ENCODE results near the gene PRICKLE3. TPM values are rescaled to one million over a fixed set of nuclear protein-coding genes. Genes with fewer than 3 reads are reported as not detected.

The PRICKLE3 gene
- total RNA-seq, 1 experiment from 2014 or later = 3.6 TPM

- Histone ChIP-seq H3K36me3 (peaks cover 8% of the 10 kb centered on the region; the same call in 1 of the 2 replicates), H3K27ac (peak overlapping the region; percentile 92), H3K4me1 (replicated peaks) (peaks cover 27% of the 10 kb centered on the region), H3K27me3 (replicated peaks) (no peaks in the 10 kb centered on the region), H3K9me3 (replicated peaks) (no peaks in the 10 kb centered on the region), H3K4me3 (peak overlapping the region; percentile 26)
- DNase-seq (ENCODE audit: low read depth in 1 of 2, low spot score in 2 of 2) = no peak
These were observed 18.4 kb downstream of the PRICKLE3 start for GRCh38 chrX:49167740-49168108.

- peak; percentile 67 to 78 for DNase-seq (ENCODE audit: low read depth in 1 of 2, low spot score in 2 of 2)
- Histone ChIP-seq H3K27ac (peak overlapping the region; percentile 92), H3K27me3 (replicated peaks) (no peaks in the 10 kb centered on the region), H3K36me3 (0 out of 2 replicates have a peak, but pooled peaks cover 3% of the 10 kb centered on the region), H3K4me1 (replicated peaks) (peaks cover 27% of the 10 kb centered on the region), H3K4me3 (peak overlapping the region; percentile 26), H3K9me3 (replicated peaks) (no peaks in the 10 kb centered on the region)
These were observed 19.0 kb downstream of the PRICKLE3 start for GRCh38 chrX:49166914-49167739.

GRCh38 chrX:49165901-49166881, 20.0 kb downstream of the PRICKLE3 start:
- H3K9me3 ChIP-seq (replicated peaks) = no peaks in the 10 kb centered on the region
- peaks cover 27% of the 10 kb centered on the region for H3K4me1 ChIP-seq (replicated peaks)
- peak; percentile 48 to 57 for DNase-seq (ENCODE audit: low read depth in 1 of 2, low spot score in 2 of 2)
- peak overlapping the region; percentile 26 for H3K4me3 ChIP-seq
- H3K27me3 ChIP-seq (replicated peaks) = no peaks in the 10 kb centered on the region
- no peaks in the 10 kb centered on the region for H3K36me3 ChIP-seq
- peak overlapping the region; percentile 92 for H3K27ac ChIP-seq

- no peak for DNase-seq (ENCODE audit: low read depth in 1 of 2, low spot score in 2 of 2)
- Histone ChIP-seq H3K27me3 (replicated peaks) (no peaks in the 10 kb centered on the region), H3K36me3 (no peaks in the 10 kb centered on the region), H3K4me3 (no peak overlapping the region), H3K4me1 (replicated peaks) (peaks cover 27% of the 10 kb centered on the region), H3K9me3 (replicated peaks) (no peaks in the 10 kb centered on the region), H3K27ac (no peak overlapping the region)
These were observed 21.4 kb downstream of the PRICKLE3 start for GRCh38 chrX:49164589-49165360.

GRCh38 chrX:49163555-49164419, 22.4 kb downstream of the PRICKLE3 start:
- Histone ChIP-seq H3K27me3 (replicated peaks) (no peaks in the 10 kb centered on the region), H3K27ac (peak overlapping the region; percentile 71)
- peak; percentile 72 to 78 for DNase-seq (ENCODE audit: low read depth in 1 of 2, low spot score in 2 of 2)

GRCh38 chrX:49162620-49163019, 23.6 kb downstream of the PRICKLE3 start, which contains the start of gene MAGIX:
MAGIX (plus strand) TSS chrX:49162758; CDS start chrX:49162890, 132 bp downstream.
- Histone ChIP-seq H3K27ac (peak within 1 kb of the TSS; percentile 71), H3K4me3 (peak within 1 kb of the TSS; percentile 31), H3K27me3 (replicated peaks) (no peaks in the 10 kb centered on the region)

More at GRCh38 chrX:49163555-49164419, 22.4 kb downstream of the PRICKLE3 start:
- peaks cover 27% of the 10 kb centered on the region for H3K4me1 ChIP-seq (replicated peaks)
- no peaks in the 10 kb centered on the region for H3K9me3 ChIP-seq (replicated peaks)
- H3K4me3 ChIP-seq = peak overlapping the region; percentile 31
- H3K36me3 ChIP-seq = no peaks in the 10 kb centered on the region

GRCh38 chrX:49161632-49162031, 24.5 kb downstream of the PRICKLE3 start:
- no peaks in the 10 kb centered on the region for H3K9me3 ChIP-seq (replicated peaks)
- H3K27ac ChIP-seq = no peak overlapping the region
- no peak overlapping the region for H3K4me3 ChIP-seq
- no peaks in the 10 kb centered on the region for H3K27me3 ChIP-seq (replicated peaks)
- no peaks in the 10 kb centered on the region for H3K36me3 ChIP-seq
- no peak for DNase-seq (ENCODE audit: low read depth in 1 of 2, low spot score in 2 of 2)
- peaks cover 13% of the 10 kb centered on the region for H3K4me1 ChIP-seq (replicated peaks)

More at GRCh38 chrX:49162620-49163019, 23.6 kb downstream of the PRICKLE3 start, which contains the start of gene MAGIX:
- DNase-seq (ENCODE audit: low read depth in 1 of 2, low spot score in 2 of 2) = no peak
- H3K36me3 ChIP-seq = no peaks in the 10 kb centered on the region
- peaks cover 23% of the 10 kb centered on the region for H3K4me1 ChIP-seq (replicated peaks)
- H3K9me3 ChIP-seq (replicated peaks) = no peaks in the 10 kb centered on the region

GRCh38 chrX:49160908-49161307, 25.3 kb downstream of the PRICKLE3 start:
- Histone ChIP-seq H3K4me1 (replicated peaks) (peaks cover 14% of the 10 kb centered on the region), H3K9me3 (replicated peaks) (no peaks in the 10 kb centered on the region), H3K36me3 (no peaks in the 10 kb centered on the region), H3K4me3 (no peak overlapping the region), H3K27me3 (replicated peaks) (no peaks in the 10 kb centered on the region), H3K27ac (no peak overlapping the region)
- no peak for DNase-seq (ENCODE audit: low read depth in 1 of 2, low spot score in 2 of 2)

GRCh38 chrX:49157194-49157593, 29.0 kb downstream of the PRICKLE3 start:
- H3K4me1 ChIP-seq (replicated peaks) = peaks cover 18% of the 10 kb centered on the region
- H3K27ac ChIP-seq = no peak overlapping the region
- no peaks in the 10 kb centered on the region for H3K9me3 ChIP-seq (replicated peaks)
- no peaks in the 10 kb centered on the region for H3K36me3 ChIP-seq
- H3K4me3 ChIP-seq = no peak overlapping the region
- H3K27me3 ChIP-seq (replicated peaks) = no peaks in the 10 kb centered on the region
- DNase-seq (ENCODE audit: low read depth in 1 of 2, low spot score in 2 of 2) = no peak

GRCh38 chrX:49155900-49156837, 30.0 kb downstream of the PRICKLE3 start:
- peak overlapping the region; percentile 95 for H3K27ac ChIP-seq
- peaks cover 18% of the 10 kb centered on the region for H3K4me1 ChIP-seq (replicated peaks)
- H3K4me3 ChIP-seq = peak overlapping the region; percentile 40
- H3K9me3 ChIP-seq (replicated peaks) = no peaks in the 10 kb centered on the region
- H3K27me3 ChIP-seq (replicated peaks) = no peaks in the 10 kb centered on the region
- DNase-seq (ENCODE audit: low read depth in 1 of 2, low spot score in 2 of 2) = peak; percentile 76 to 91
- no peaks in the 10 kb centered on the region for H3K36me3 ChIP-seq

- no peaks in the 10 kb centered on the region for H3K36me3 ChIP-seq
- DNase-seq (ENCODE audit: low read depth in 1 of 2, low spot score in 2 of 2) = peak; percentile 64
- H3K27ac ChIP-seq = peak overlapping the region; percentile 95
- H3K4me3 ChIP-seq = peak overlapping the region; percentile 40
- no peaks in the 10 kb centered on the region for H3K9me3 ChIP-seq (replicated peaks)
- H3K4me1 ChIP-seq (replicated peaks) = peaks cover 18% of the 10 kb centered on the region
- H3K27me3 ChIP-seq (replicated peaks) = no peaks in the 10 kb centered on the region
These were observed 30.8 kb downstream of the PRICKLE3 start for GRCh38 chrX:49155243-49155899.
